ENCODE measurements around the gene LRRC15. TPM values are rescaled to one million over a fixed set of nuclear protein-coding genes. Genes with fewer than 3 reads are reported as not detected.

Gene LRRC15
- total RNA-seq, 3 donors from 2014 or later, result not detected

GRCh38 chr3:194379651-194380050, 10.1 kb upstream of the LRRC15 start:
- Mint-ChIP-seq H3K4me3 (no peak overlapping the region), H3K36me3 (ENCODE audit: insufficient read depth) (no peaks in the 10 kb centered on the region), H3K27me3 (ENCODE audit: low read depth) (peaks cover 21% of the 10 kb centered on the region), H3K9me3 (no peaks in the 10 kb centered on the region), H3K4me1 (ENCODE audit: low read depth) (no peaks in the 10 kb centered on the region)
- ATAC-seq, result no peak
- no peak for DNase-seq

- ATAC-seq (no peak), DNase-seq (no peak)
- Mint-ChIP-seq H3K27me3 (ENCODE audit: low read depth) (peaks cover 23% of the 10 kb centered on the region), H3K9me3 (no peaks in the 10 kb centered on the region), H3K36me3 (ENCODE audit: insufficient read depth) (no peaks in the 10 kb centered on the region), H3K4me3 (no peak overlapping the region), H3K4me1 (ENCODE audit: low read depth) (no peaks in the 10 kb centered on the region)
Measured at GRCh38 chr3:194379231-194379630, 9.7 kb upstream of the LRRC15 start.

DNA sequence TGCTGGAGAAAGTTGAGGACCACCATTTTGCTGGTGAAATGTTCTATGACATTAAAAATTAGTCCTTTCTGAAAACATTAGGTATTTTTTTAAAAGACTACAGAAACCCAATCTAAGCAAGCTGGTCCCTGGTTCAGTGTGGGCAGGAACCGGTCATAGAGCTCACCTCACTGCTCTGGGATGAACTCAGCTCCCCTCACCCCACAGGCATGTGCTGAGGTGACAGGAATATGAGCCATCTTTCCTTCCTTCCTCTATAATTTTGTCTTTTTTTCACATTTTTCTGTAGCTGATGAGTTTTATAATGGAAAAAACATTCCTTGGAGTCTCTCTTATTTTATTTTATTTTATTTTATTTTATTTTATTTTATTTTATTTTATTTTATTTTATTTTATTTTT, 8.2 kb upstream of the LRRC15 start:
- no peak for ATAC-seq
- Mint-ChIP-seq H3K27me3 (ENCODE audit: low read depth) (peaks cover 22% of the 10 kb centered on the region), H3K4me3 (no peak overlapping the region)

DNA sequence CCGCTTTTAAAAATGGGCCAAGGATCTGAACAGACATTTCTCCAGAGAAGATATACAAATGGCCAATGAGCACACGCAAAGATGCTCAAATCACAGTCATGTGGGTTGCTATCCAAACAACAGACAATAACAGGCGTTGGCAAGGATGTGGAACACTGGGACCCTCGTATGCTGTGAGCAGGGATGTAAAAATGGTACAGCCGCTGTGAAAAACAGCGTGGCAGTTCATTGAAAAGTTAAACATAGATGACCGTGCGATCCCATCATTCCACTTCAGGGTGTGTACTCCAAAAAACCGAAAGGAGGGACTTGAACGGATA, 6.7 kb upstream of the LRRC15 start:
- Mint-ChIP-seq H3K4me1 (ENCODE audit: low read depth) (no peaks in the 10 kb centered on the region), H3K27me3 (ENCODE audit: low read depth) (peaks cover 29% of the 10 kb centered on the region), H3K36me3 (ENCODE audit: insufficient read depth) (no peaks in the 10 kb centered on the region), H3K4me3 (no peak overlapping the region), H3K9me3 (no peaks in the 10 kb centered on the region)
- ATAC-seq (no peak), DNase-seq (no peak)

More for the DNA sequence above, 8.2 kb upstream of the LRRC15 start:
- H3K9me3 Mint-ChIP-seq, result no peaks in the 10 kb centered on the region
- DNase-seq, result no peak
- H3K36me3 Mint-ChIP-seq (ENCODE audit: insufficient read depth), result no peaks in the 10 kb centered on the region
- H3K4me1 Mint-ChIP-seq (ENCODE audit: low read depth), result no peaks in the 10 kb centered on the region

DNA sequence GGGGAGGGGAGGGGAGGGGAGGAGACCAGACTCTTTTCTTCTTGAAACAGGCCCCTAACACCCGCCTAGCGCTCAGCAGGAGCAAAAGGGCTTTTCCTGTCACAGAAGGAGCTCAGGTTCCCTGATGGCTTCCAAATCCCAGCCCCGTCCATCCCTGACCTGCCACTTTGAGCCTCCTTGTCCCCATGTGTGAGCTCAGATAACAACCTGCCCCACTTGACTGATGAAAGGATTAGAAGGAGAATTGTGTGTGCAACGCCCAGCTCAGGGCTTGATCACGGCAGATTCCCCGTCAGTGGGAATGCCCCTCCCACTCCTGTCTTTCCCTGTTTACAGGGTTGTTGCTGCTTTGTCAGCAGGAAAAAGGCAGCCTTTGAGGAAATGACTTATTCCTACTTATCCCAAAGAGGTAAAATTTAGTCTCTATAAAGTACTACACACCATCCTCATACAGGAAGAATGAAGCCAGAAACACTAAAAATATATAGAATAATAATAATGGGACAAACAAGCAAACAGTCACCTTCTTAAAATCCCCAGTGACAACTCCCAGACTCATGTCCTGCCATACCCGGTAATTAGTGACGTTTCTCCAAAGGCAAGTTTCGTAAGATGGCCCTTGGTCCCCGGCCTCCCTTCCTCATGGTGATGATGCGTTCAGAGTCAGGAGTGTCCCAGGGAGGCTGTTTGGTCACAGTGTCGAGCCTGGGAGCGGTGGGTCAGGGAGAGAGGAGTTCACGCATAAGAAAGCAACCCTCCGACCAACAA, 6.1 kb upstream of the LRRC15 start:
- Mint-ChIP-seq H3K4me1 (ENCODE audit: low read depth) (no peaks in the 10 kb centered on the region), H3K36me3 (ENCODE audit: insufficient read depth) (no peaks in the 10 kb centered on the region), H3K9me3 (no peaks in the 10 kb centered on the region), H3K4me3 (no peak overlapping the region), H3K27me3 (ENCODE audit: low read depth) (peaks cover 32% of the 10 kb centered on the region)
- no peak for DNase-seq
- ATAC-seq, result no peak

DNA sequence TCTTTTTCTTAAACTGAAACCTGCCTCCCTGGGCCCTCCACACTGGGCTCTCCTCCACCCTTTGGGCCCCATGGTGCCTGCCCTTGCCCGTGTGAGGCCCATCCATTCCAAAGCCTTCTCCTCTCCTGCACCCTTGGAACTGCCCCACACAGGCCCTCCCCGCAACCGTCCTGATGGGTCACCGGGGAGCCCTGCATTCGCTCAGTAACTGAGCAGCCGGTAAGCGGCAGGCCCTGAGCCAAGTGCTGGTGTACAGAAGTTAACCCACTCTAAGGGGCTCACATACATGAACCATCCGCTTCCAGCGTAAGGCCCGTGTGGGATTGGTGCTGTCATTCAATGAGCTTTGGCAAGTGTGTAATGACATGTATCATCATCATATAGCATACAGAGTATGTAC, 5.4 kb upstream of the LRRC15 start:
- no peak overlapping the region for H3K4me3 Mint-ChIP-seq
- ATAC-seq, result no peak
- H3K4me1 Mint-ChIP-seq (ENCODE audit: low read depth), result no peaks in the 10 kb centered on the region
- no peaks in the 10 kb centered on the region for H3K9me3 Mint-ChIP-seq
- no peaks in the 10 kb centered on the region for H3K36me3 Mint-ChIP-seq (ENCODE audit: insufficient read depth)
- peaks cover 35% of the 10 kb centered on the region for H3K27me3 Mint-ChIP-seq (ENCODE audit: low read depth)
- DNase-seq, result no peak

GRCh38 chr3:194373899-194374298, 4.4 kb upstream of the LRRC15 start:
- no peaks in the 10 kb centered on the region for H3K9me3 Mint-ChIP-seq
- H3K4me1 Mint-ChIP-seq (ENCODE audit: low read depth), result no peaks in the 10 kb centered on the region
- no peaks in the 10 kb centered on the region for H3K36me3 Mint-ChIP-seq (ENCODE audit: insufficient read depth)
- H3K27me3 Mint-ChIP-seq (ENCODE audit: low read depth), result peaks cover 38% of the 10 kb centered on the region
- no peak for DNase-seq
- ATAC-seq, result no peak
- no peak overlapping the region for H3K4me3 Mint-ChIP-seq

GRCh38 chr3:194373028-194373427, 3.5 kb upstream of the LRRC15 start:
- peaks cover 37% of the 10 kb centered on the region for H3K27me3 Mint-ChIP-seq (ENCODE audit: low read depth)
- H3K4me1 Mint-ChIP-seq (ENCODE audit: low read depth), result no peaks in the 10 kb centered on the region
- H3K36me3 Mint-ChIP-seq (ENCODE audit: insufficient read depth), result no peaks in the 10 kb centered on the region
- H3K4me3 Mint-ChIP-seq, result no peak overlapping the region
- DNase-seq, result no peak
- H3K9me3 Mint-ChIP-seq, result no peaks in the 10 kb centered on the region
- no peak for ATAC-seq

DNA sequence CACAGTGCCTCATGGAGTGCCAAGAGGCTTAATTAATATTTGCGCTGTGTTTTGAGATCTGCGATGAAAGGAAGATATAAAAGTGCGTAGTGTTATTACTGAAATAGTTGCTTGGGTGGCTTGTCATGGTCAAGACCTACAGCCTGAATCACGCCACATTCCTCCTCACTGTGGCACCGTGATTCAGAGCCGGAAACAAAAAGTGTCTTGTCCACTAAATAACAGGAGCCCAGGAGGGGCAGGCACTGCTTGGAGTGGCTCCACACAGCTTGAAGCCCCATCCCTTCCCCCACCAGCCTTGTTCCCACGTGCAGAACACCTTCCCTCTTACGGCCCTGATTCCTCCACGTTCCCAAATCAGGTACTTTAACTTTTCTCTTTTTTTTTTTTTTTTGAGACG, 1.2 kb upstream of the LRRC15 start:
- Mint-ChIP-seq H3K27me3 (ENCODE audit: low read depth) (peaks cover 44% of the 10 kb centered on the region), H3K9me3 (no peaks in the 10 kb centered on the region), H3K4me3 (no peak overlapping the region), H3K4me1 (ENCODE audit: low read depth) (no peaks in the 10 kb centered on the region), H3K36me3 (ENCODE audit: insufficient read depth) (no peaks in the 10 kb centered on the region)
- DNase-seq, result no peak
- ATAC-seq, result no peak

GRCh38 chr3:194368918-194369317, 625 bp downstream of the LRRC15 start:
- Mint-ChIP-seq H3K27me3 (ENCODE audit: low read depth) (peaks cover 37% of the 10 kb centered on the region), H3K4me3 (no peak overlapping the region), H3K36me3 (ENCODE audit: insufficient read depth) (no peaks in the 10 kb centered on the region), H3K9me3 (no peaks in the 10 kb centered on the region), H3K4me1 (ENCODE audit: low read depth) (no peaks in the 10 kb centered on the region)
- DNase-seq (no peak), ATAC-seq (no peak)

DNA sequence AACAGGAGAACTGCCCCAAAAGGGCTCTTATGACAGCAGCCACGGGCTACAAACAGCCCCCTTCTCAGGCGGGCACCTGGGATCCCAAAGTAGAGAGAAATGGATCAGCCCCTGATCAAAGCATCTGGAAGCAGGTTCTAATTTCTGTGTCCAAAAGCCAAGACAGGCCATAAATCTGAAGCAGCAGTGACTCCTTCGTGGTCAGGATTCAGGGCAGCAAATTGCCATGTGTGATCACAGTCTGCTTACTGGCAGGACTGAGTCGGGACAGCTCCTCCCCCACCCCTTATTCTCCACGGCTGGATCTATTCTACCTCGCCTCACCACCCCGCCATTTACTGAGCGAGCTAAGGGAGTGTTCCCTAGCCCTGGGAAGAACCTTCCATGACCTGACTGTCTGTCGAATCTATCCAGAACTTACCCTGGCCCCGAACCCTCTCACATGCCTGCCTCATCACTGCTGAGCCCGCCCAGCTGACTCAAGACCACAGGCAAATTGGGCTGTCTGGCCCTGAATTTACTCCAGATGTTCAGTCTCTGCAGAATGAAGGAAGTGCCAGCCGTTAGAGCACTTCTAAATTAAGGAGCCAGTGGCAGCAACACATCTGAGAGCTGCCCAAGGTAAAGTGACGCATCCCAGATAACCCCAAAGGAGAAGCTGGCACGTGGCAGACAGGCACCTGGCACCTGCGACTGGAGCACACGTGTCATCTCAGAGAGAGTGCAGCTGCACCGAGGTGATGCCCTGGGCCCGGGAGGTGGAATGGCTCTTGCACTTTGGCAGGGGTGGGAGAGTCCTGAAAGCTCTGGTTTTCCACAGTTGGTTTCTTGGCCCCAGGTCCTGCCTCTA, 1.3 kb downstream of the LRRC15 start:
- Mint-ChIP-seq H3K36me3 (ENCODE audit: insufficient read depth) (no peaks in the 10 kb centered on the region), H3K4me3 (no peak overlapping the region), H3K27me3 (ENCODE audit: low read depth) (peaks cover 37% of the 10 kb centered on the region), H3K4me1 (ENCODE audit: low read depth) (no peaks in the 10 kb centered on the region), H3K9me3 (no peaks in the 10 kb centered on the region)
- ATAC-seq (peak in 1 of 2 donors; percentile 14), DNase-seq (no peak)

DNA sequence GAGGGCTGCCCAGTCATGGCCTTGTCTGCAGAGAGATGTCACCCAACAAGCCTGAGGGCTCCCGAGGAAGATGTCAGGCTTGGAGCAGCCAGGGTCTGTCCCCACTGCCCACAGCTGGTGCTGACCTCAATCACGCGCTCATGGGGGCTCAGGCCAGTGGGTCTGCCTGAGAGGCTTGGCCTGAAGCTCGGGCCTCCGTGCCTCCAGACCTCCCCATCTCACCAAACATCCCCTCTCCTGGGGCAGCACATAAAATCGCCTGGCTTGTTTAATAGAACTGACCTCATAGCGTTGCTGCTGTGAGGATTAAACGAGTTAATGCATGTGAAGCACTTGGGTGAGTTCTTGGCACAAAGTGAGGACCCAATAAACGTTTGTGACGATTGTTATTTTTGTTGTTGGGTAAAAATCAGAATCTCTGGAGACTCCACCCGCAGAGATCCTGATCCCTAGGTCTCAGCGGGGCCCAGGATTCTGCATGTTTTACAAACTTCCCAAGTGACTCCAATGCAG, 3.5 kb downstream of the LRRC15 start:
- peaks cover 32% of the 10 kb centered on the region for H3K27me3 Mint-ChIP-seq (ENCODE audit: low read depth)
- no peaks in the 10 kb centered on the region for H3K9me3 Mint-ChIP-seq

DNA sequence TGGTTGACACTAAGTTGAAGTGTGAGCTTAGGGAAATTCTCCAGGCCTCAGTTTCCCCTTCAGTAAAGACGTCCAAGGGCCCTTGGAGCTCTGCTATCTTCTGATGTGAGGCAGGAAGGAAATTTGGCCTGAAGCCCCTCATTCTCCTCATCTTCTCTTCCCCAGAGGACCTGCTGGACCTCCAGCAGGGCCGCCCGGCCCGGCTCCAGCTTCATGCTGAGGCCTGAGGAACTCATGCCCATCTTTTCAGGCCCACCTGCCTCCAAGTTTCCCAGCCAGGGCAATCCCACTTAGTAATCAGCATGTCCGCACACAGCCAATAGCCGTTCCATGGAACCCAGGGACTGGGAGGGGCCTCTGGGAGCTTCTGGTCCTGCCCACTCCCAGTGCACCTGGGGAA, 4.0 kb downstream of the LRRC15 start:
- no peaks in the 10 kb centered on the region for H3K36me3 Mint-ChIP-seq (ENCODE audit: insufficient read depth)
- DNase-seq, result no peak
- peaks cover 29% of the 10 kb centered on the region for H3K27me3 Mint-ChIP-seq (ENCODE audit: low read depth)
- no peaks in the 10 kb centered on the region for H3K4me1 Mint-ChIP-seq (ENCODE audit: low read depth)
- no peak overlapping the region for H3K4me3 Mint-ChIP-seq
- H3K9me3 Mint-ChIP-seq, result no peaks in the 10 kb centered on the region
- no peak for ATAC-seq

More for the DNA sequence above, 3.5 kb downstream of the LRRC15 start:
- H3K36me3 Mint-ChIP-seq (ENCODE audit: insufficient read depth), result no peaks in the 10 kb centered on the region
- no peak overlapping the region for H3K4me3 Mint-ChIP-seq
- no peak for ATAC-seq
- no peaks in the 10 kb centered on the region for H3K4me1 Mint-ChIP-seq (ENCODE audit: low read depth)
- no peak for DNase-seq

- no peaks in the 10 kb centered on the region for H3K4me1 Mint-ChIP-seq (ENCODE audit: low read depth)
- peaks cover 27% of the 10 kb centered on the region for H3K27me3 Mint-ChIP-seq (ENCODE audit: low read depth)
- DNase-seq (no peak), ATAC-seq (no peak)
- no peak overlapping the region for H3K4me3 Mint-ChIP-seq
- no peaks in the 10 kb centered on the region for H3K9me3 Mint-ChIP-seq
- H3K36me3 Mint-ChIP-seq (ENCODE audit: insufficient read depth), result no peaks in the 10 kb centered on the region
Measured at GRCh38 chr3:194364652-194365434, 4.7 kb downstream of the LRRC15 start.

Measured in activated T-cell treated with anti-CD3 and anti-CD28 coated beads, Interleukin-2, amount 50 U/mL, for 4 hours (primary cell).